Measurements from ENCODE around the gene SPAG16.

GRCh38 chr2:214107726-214108125, 823.5 kb downstream of the SPAG16 start:
- TF ChIP-seq, protein P1, sequence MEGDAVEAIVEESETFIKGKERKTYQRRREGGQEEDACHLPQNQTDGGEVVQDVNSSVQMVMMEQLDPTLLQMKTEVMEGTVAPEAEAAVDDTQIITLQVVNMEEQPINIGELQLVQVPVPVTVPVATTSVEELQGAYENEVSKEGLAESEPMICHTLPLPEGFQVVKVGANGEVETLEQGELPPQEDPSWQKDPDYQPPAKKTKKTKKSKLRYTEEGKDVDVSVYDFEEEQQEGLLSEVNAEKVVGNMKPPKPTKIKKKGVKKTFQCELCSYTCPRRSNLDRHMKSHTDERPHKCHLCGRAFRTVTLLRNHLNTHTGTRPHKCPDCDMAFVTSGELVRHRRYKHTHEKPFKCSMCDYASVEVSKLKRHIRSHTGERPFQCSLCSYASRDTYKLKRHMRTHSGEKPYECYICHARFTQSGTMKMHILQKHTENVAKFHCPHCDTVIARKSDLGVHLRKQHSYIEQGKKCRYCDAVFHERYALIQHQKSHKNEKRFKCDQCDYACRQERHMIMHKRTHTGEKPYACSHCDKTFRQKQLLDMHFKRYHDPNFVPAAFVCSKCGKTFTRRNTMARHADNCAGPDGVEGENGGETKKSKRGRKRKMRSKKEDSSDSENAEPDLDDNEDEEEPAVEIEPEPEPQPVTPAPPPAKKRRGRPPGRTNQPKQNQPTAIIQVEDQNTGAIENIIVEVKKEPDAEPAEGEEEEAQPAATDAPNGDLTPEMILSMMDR (IDR thresholded peaks at IDR 0.05): no peak
- TF ChIP-seq POLR2A (IDR thresholded peaks at IDR 0.05): no peak
